OCI-LY1 (cell line): ENCODE results near the gene ANTKMT.

ENCODE experiments used
- H2AFZ ChIP-seq: fragments of 200-600 bp; sonication (generic), shearing (Covaris generic); 2 replicates; pipeline ENCODE4 v1.6.0; 2014; ENCODE audit warnings: antibody characterized with exemption, mild to moderate bottlenecking, low read length
- H3F3A ChIP-seq: fragments of 200-600 bp; sonication (generic), shearing (Covaris generic); 2 replicates; pipeline ENCODE4 v1.6.0; 2014; ENCODE audit warnings: mild to moderate bottlenecking, antibody characterized with exemption, low read length, moderate library complexity; ENCODE audit not compliant: insufficient read depth
- H3K27ac ChIP-seq: fragments of 200-600 bp; sonication (generic); 2 replicates; pipeline ENCODE4 v1.5.1; 2014; ENCODE audit warnings: low read length, mixed run types, mild to moderate bottlenecking, low read depth; ENCODE audit not compliant: poor library complexity, severe bottlenecking
- H3K27me3 ChIP-seq: fragments of 200-600 bp; sonication (generic); 2 replicates; pipeline ENCODE4 v1.6.0; 2014; ENCODE audit warnings: antibody characterized with exemption, mild to moderate bottlenecking, low read length, moderate library complexity; ENCODE audit not compliant: insufficient read depth
- H3K36me3 ChIP-seq: fragments of 200-600 bp; sonication (generic); 2 replicates; pipeline ENCODE4 v1.6.1; 2014; ENCODE audit warnings: mild to moderate bottlenecking, antibody characterized with exemption, low read length, moderate library complexity, mixed read lengths; ENCODE audit not compliant: insufficient read depth
- H3K4me1 ChIP-seq: fragments of 200-600 bp; sonication (generic); 2 replicates; pipeline ENCODE4 v1.5.1; 2014; ENCODE audit warnings: mild to moderate bottlenecking, low read length, moderate library complexity; ENCODE audit not compliant: insufficient read depth, severe bottlenecking
- H3K4me2 ChIP-seq: fragments of 200-600 bp; sonication (generic), shearing (Covaris generic); 2 replicates; pipeline ENCODE4 v1.6.1; 2014; ENCODE audit warnings: low read length
- H3K4me3 ChIP-seq: fragments of 200-600 bp; sonication (generic); 2 replicates; pipeline ENCODE4 v1.5.1; 2014; ENCODE audit warnings: low read length, low read depth, mild to moderate bottlenecking, mixed read lengths; ENCODE audit not compliant: poor library complexity, severe bottlenecking
- H3K79me2 ChIP-seq: fragments of 200-600 bp; shearing (Covaris generic); 2 replicates; pipeline ENCODE4 v1.6.1; 2016; ENCODE audit warnings: mixed run types, low read length, mixed read lengths; ENCODE audit not compliant: insufficient read depth
- H3K9ac ChIP-seq: fragments of 200-600 bp; sonication (generic), shearing (Covaris generic); 2 replicates; pipeline ENCODE4 v1.6.1; 2014; ENCODE audit warnings: mild to moderate bottlenecking, low read length, mixed read lengths
- H3K9me2 ChIP-seq: fragments of 200-600 bp; sonication (generic), shearing (Covaris generic); 2 replicates; pipeline ENCODE4 v1.6.1; 2014; ENCODE audit warnings: low read depth, mild to moderate bottlenecking, low read length, mixed read lengths
- H3K9me3 ChIP-seq: fragments of 200-600 bp; shearing (Covaris generic); 2 replicates; pipeline ENCODE4 v1.6.1; 2014; ENCODE audit warnings: low read length, mixed read lengths
- H4K20me1 ChIP-seq: fragments of 200-600 bp; sonication (generic), shearing (Covaris generic); 2 replicates; pipeline ENCODE4 v1.6.0; 2016; ENCODE audit warnings: mild to moderate bottlenecking, low read length; ENCODE audit not compliant: insufficient read depth
- EZH2 ChIP-seq: fragments of 200-600 bp; sonication (generic), shearing (Covaris generic); IDR thresholded peaks from 2 replicates; pipeline ENCODE4 v1.8.0; 2017; ENCODE audit warnings: borderline replicate concordance, mixed run types, mild to moderate bottlenecking, antibody characterized with exemption, low read length, moderate library complexity, mixed read lengths
- TF ChIP-seq, protein P1 (sequence below): fragments of 200-600 bp; sonication (generic), shearing (Covaris generic); IDR thresholded peaks from 2 replicates; pipeline ENCODE4 v1.5.1; 2017; ENCODE audit warnings: mild to moderate bottlenecking, antibody characterized with exemption, low read length, moderate library complexity, mixed read lengths

Gene ANTKMT

DNA sequence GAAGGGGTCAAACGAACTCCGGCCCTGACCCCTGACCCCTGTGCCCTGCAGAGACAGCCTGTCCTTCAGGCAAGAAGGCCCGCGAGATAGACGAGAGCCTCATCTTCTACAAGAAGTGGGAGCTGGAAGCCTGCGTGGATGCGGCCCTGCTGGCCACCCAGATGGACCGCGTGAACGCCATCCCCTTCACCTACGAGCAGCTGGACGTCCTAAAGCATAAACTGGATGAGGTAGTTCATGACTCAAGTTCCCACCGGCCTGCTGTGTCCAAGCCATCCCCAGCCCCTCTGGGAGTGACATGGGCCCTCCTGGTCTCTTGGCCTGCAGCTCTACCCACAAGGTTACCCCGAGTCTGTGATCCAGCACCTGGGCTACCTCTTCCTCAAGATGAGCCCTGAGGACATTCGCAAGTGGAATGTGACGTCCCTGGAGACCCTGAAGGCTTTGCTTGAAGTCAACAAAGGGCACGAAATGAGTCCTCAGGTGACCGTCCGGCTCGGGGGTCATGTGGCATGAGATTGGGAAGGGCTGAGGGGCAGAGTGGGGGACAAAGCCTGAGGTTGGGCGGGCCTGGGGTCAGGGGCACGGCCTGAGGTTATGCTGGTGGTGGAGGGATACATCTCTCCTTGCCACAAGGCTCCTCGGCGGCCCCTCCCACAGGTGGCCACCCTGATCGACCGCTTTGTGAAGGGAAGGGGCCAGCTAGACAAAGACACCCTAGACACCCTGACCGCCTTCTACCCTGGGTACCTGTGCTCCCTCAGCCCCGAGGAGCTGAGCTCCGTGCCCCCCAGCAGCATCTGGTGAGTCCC lies 45.3 kb downstream of the ANTKMT start:
- Histone ChIP-seq H3K27me3 (no peaks in the 10 kb centered on the region), H3F3A (no peaks in the 10 kb centered on the region), H2AFZ (no peak overlapping the region), H3K27ac (no peak overlapping the region), H3K9ac (no peak overlapping the region), H3K9me2 (no peaks in the 10 kb centered on the region), H4K20me1 (no peaks in the 10 kb centered on the region), H3K4me3 (no peak overlapping the region), H3K9me3 (no peaks in the 10 kb centered on the region), H3K4me2 (no peak overlapping the region), H3K79me2 (no peaks in the 10 kb centered on the region), H3K36me3 (no peaks in the 10 kb centered on the region), H3K4me1 (no peaks in the 10 kb centered on the region)
- no peak for TF ChIP-seq EZH2
- TF ChIP-seq, protein P1, sequence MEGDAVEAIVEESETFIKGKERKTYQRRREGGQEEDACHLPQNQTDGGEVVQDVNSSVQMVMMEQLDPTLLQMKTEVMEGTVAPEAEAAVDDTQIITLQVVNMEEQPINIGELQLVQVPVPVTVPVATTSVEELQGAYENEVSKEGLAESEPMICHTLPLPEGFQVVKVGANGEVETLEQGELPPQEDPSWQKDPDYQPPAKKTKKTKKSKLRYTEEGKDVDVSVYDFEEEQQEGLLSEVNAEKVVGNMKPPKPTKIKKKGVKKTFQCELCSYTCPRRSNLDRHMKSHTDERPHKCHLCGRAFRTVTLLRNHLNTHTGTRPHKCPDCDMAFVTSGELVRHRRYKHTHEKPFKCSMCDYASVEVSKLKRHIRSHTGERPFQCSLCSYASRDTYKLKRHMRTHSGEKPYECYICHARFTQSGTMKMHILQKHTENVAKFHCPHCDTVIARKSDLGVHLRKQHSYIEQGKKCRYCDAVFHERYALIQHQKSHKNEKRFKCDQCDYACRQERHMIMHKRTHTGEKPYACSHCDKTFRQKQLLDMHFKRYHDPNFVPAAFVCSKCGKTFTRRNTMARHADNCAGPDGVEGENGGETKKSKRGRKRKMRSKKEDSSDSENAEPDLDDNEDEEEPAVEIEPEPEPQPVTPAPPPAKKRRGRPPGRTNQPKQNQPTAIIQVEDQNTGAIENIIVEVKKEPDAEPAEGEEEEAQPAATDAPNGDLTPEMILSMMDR: no peak

DNA sequence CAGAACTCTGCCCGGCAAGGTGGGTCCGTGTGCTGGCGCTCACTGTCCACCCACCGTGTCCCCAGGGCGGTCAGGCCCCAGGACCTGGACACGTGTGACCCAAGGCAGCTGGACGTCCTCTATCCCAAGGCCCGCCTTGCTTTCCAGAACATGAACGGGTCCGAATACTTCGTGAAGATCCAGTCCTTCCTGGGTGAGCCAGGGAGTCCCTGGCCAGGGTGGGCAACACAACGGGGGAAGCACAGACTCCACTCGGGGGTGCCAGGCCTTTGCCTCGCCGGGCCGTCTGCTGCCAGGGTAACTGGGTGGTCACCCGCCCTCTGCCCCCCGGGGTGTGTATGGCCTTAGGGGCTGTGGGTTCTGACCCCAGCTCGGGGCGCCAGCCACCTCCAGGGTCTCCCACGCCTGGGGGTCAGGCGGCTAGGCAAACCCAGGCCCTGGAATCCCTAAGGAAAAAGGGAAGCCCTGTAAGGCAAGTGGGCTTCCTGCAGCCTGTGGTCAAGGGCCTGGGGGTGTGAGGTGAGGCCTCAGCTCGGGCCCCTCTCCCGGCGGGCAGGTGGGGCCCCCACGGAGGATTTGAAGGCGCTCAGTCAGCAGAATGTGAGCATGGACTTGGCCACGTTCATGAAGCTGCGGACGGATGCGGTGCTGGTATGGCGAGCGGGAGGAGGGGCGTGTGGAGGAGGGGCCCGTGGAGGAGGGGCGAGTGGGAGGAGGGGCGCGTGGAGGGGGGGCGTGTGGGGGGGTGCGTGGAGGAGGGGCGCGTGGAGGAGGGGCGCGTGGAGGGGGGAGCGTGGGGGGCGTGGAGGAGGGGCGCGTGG lies 46.1 kb downstream of the ANTKMT start:
- no peaks in the 10 kb centered on the region for H3K9me2 ChIP-seq
- no peaks in the 10 kb centered on the region for H3K36me3 ChIP-seq
- H3K4me2 ChIP-seq: no peak overlapping the region
- H3K9me3 ChIP-seq: no peaks in the 10 kb centered on the region
- no peak overlapping the region for H3K27ac ChIP-seq
- no peak overlapping the region for H2AFZ ChIP-seq
- H3K79me2 ChIP-seq: no peaks in the 10 kb centered on the region
- no peaks in the 10 kb centered on the region for H3F3A ChIP-seq
- no peaks in the 10 kb centered on the region for H3K4me1 ChIP-seq
- H4K20me1 ChIP-seq: no peaks in the 10 kb centered on the region
- no peak overlapping the region for H3K4me3 ChIP-seq
- TF ChIP-seq, protein P1: no peak
- TF ChIP-seq EZH2: no peak
- H3K27me3 ChIP-seq: no peaks in the 10 kb centered on the region
- no peak overlapping the region for H3K9ac ChIP-seq

DNA sequence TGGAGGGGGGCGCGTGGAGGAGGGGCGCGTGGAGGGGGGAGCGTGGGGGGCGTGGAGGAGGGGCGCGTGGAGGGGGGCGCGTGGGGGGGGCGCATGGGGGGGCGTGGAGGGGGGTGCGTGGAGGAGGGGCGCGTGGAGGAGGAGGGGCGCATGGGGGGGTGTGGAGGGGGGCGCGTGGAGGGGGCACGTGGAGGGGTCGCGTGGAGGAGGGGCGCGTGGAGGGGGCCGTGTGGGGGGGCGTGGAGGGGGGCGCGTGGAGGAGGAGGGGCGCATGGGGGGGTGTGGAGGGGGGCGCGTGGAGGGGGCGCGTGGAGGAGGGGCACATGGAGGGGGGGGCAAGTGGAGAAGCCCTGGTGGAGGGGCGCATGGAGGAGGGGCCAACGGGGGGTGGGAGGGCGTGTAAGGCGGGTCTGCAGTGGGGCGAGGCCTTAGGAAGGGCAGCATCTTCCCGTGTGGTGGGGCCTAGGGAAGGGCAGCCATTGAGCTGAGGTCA lies 46.8 kb downstream of the ANTKMT start:
- Histone ChIP-seq H3K4me2 (no peak overlapping the region), H3K9ac (no peak overlapping the region), H3K4me3 (no peak overlapping the region), H3K9me3 (no peaks in the 10 kb centered on the region), H2AFZ (no peak overlapping the region), H3K9me2 (no peaks in the 10 kb centered on the region), H3F3A (no peaks in the 10 kb centered on the region), H3K27me3 (no peaks in the 10 kb centered on the region), H3K4me1 (no peaks in the 10 kb centered on the region), H3K36me3 (no peaks in the 10 kb centered on the region), H4K20me1 (no peaks in the 10 kb centered on the region), H3K79me2 (no peaks in the 10 kb centered on the region), H3K27ac (no peak overlapping the region)
- TF ChIP-seq, protein P1: no peak
- no peak for TF ChIP-seq EZH2
